Kidney epithelial cell (primary cell): ENCODE results near the gene INPP5K. TPM values are rescaled to one million over a fixed set of nuclear protein-coding genes. Genes with fewer than 3 reads are reported as not detected.
A peak's percentile ranks its signal among the peaks of the same experiment; 100 is the strongest.

Experiments
- DNase-seq: peaks from one replicate; pipeline ENCODE4 v3.0.0-alpha.2; 2010; ENCODE audit warnings: low read depth
- H3K27me3 ChIP-seq: 2 replicates; pipeline ENCODE4 v1.6.0; 2011; ENCODE audit warnings: low read length; ENCODE audit not compliant: control insufficient read depth, insufficient read depth
- H3K36me3 ChIP-seq: 2 replicates; pipeline ENCODE4 v1.5.1; 2011; ENCODE audit warnings: low read length; ENCODE audit not compliant: control insufficient read depth, insufficient read depth
- H3K4me3 ChIP-seq: 2 replicates; pipeline ENCODE4 v1.5.1; 2011; ENCODE audit warnings: low read depth, mild to moderate bottlenecking, control low read depth, low read length
- CTCF ChIP-seq: IDR thresholded peaks from 2 replicates; pipeline ENCODE4 v1.5.1; 2011; ENCODE audit warnings: mild to moderate bottlenecking, moderate library complexity, low read length, control low read depth, inconsistent platforms; ENCODE audit not compliant: insufficient read depth, poor library complexity, severe bottlenecking
- total RNA-seq: library from RNA; depleted of rRNA; stranded (reverse); fragments of >200 nt; gene quantifications from 2 replicates; pipeline ENCODE4 v1.2.3, GENCODE V29; 2015

INPP5K gene
- total RNA-seq, 1 donor from 2014 or later: 59.5 TPM

- TF ChIP-seq CTCF: no peak
- no peak for DNase-seq
- Histone ChIP-seq H3K36me3 (peaks cover 1% of the 10 kb centered on the region), H3K4me3 (no peak overlapping the region), H3K27me3 (no peaks in the 10 kb centered on the region)
Observed at GRCh38 chr17:1521086-1521640, 4.8 kb upstream of the INPP5K start.

DNA sequence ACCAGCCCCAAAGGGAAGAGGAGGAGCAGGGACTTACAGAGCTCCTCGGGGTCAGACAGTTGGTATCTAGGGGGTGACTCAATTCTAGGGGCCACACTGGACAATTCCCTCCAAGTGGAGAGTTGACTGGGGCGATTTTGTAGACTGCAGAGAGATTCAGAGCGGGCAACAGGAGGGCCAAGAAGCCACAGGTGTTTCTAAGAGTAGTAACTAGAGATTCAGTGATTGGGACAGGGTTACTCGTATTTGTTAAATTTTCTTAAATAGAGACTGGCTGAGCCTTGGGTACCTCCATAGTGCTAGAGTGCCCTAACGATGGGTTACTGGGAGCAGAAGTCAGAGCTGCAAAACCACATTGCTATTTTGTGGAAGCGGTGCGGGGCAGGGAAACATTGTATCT is 3.3 kb upstream of the INPP5K start:
- no peak for DNase-seq
- H3K4me3 ChIP-seq: no peak overlapping the region
- no peaks in the 10 kb centered on the region for H3K27me3 ChIP-seq
- peaks cover 1% of the 10 kb centered on the region for H3K36me3 ChIP-seq
- no peak for TF ChIP-seq CTCF

DNA sequence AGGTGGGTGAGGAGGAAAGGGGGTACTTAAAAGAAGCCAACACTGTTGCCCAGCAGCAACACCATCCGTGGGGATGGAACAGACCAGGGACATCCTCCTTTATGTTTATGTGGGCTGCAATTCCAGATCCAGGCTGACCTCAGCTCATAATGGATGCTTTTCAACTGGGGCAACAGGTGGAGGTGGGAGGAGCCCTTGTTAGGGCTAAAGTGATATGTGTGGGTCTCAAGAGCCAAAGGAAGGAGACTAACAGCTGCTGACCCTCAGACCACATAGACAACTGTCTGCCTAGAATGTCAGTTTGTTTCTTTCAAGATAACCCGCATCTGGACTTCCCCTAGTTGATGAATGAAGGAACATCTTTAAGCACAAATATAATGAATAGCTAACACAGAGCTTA is 2.0 kb upstream of the INPP5K start:
- Histone ChIP-seq H3K27me3 (no peaks in the 10 kb centered on the region), H3K4me3 (no peak overlapping the region), H3K36me3 (peaks cover 1% of the 10 kb centered on the region)
- no peak for TF ChIP-seq CTCF
- DNase-seq: no peak

- Histone ChIP-seq H3K4me3 (peak overlapping the region; percentile 98), H3K27me3 (no peaks in the 10 kb centered on the region), H3K36me3 (peaks cover 1% of the 10 kb centered on the region)
- TF ChIP-seq CTCF: peak; percentile 63
- DNase-seq: peak; percentile 47
Observed at GRCh38 chr17:1515640-1516387, 598 bp downstream of the INPP5K start.

GRCh38 chr17:1512351-1512750 is 4.1 kb downstream of the INPP5K start:
- no peak for TF ChIP-seq CTCF
- Histone ChIP-seq H3K36me3 (peaks cover 1% of the 10 kb centered on the region), H3K27me3 (no peaks in the 10 kb centered on the region), H3K4me3 (no peak overlapping the region)
- no peak for DNase-seq
